GM19193 (cell line): ENCODE results near the gene FAM20C.

Experiments
- POLR2A ChIP-seq: IDR thresholded peaks from 4 replicates; pipeline ENCODE4 v1.6.1; 2011; ENCODE audit not compliant: insufficient read depth, insufficient read length; ENCODE audit errors: extremely low read depth

Gene FAM20C

DNA sequence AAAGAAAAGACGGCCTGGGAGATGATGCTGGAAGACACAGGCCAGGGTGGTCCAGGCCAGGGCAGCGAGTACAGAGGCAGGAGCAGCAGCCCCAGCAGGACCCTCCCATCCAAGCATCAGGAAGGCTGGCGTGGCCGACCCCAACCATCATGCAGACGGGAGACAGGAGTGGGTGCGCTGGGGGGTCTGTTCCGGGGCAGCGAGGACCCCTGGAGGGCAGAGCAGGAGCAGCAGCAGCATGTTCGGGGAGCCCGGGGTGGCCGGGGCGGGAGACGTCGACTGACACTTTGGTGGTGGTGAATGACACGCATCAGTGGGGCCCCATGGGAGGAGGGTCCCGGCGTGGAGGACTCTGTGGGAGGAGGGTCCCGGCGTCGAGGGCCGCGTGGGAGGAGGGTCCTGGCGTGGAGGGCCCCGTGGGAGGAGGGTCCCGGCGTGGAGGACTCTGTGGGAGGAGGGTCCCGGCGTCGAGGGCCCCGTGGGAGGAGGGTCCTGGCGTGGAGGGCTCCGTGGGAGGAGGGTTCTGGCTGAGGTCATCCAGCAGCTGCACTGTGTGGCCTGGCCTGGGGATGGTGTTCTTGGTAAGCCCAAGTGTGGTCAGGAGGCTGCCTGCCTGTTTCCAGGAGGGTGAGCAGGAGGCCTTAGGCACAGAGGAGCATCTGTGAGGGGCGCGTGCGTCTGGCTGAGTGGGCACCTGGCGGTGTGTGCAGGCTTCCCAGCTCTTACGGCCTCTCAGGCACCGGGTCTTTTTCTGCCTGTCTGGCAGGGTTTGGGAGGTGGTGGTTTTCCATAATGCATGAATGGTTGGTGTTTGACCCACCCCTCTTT lies 38.9 kb downstream of the FAM20C start:
- no peak for TF ChIP-seq POLR2A

DNA sequence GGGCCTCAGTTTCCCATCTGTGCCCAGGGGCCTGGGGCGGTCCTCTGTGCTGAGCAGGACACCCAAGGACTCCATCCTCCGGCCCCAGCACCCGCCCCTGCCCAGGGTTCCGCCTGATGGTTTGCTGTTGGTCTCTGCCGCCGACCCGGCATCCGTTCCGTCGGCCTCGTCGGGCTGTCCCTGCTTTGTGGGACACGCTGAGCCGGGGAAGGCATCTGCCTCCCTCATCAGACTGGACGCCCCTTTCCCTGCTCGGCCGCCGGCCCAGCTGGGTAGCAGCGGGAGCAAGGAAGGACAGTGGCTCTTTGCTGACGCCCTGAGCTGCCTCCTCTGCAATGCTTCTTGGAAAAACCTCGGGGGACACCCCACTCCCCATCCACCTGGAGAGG lies 39.5 kb downstream of the FAM20C start:
- TF ChIP-seq POLR2A = no peak

DNA sequence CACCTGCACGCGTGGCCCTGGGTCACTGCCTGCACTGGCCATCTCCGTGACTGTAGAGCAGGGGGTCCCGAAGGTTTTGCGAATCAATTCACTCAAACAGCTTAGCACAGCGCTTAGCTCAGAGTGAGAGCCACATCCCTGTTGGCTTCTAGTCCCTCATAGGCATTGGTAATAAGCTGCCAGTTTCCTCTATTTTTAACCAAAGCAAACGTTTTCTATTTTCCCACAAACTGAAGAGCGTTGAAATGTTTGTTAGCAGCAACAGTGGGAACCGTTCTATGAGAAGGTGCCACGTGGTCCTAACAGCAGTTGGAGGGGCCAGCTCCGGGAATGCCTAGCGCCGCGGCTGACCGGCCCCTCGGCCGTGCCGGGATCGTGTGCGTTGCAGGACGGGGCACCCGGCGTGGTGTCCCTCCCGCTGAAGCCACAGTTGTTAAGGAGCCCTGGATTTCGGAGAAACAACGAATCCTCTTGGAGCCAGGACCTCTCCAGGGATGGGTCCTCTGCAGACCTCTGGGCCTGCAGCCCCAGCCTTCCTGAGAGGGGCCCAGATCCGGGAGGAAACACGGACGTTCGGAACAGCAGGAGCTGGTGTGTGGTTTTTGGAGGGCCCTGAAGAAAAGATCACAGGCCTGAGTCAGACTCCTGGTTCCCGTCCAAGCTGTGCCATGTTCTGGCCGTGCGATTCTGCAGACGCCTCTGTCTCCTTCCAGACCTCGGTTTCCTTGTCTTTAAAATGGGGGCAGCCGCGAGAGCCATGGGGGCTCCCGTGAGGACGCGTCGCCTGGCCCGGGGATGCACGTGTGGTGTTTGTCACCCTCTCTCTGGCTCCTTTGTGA lies 40.3 kb downstream of the FAM20C start:
- no peak for TF ChIP-seq POLR2A

DNA sequence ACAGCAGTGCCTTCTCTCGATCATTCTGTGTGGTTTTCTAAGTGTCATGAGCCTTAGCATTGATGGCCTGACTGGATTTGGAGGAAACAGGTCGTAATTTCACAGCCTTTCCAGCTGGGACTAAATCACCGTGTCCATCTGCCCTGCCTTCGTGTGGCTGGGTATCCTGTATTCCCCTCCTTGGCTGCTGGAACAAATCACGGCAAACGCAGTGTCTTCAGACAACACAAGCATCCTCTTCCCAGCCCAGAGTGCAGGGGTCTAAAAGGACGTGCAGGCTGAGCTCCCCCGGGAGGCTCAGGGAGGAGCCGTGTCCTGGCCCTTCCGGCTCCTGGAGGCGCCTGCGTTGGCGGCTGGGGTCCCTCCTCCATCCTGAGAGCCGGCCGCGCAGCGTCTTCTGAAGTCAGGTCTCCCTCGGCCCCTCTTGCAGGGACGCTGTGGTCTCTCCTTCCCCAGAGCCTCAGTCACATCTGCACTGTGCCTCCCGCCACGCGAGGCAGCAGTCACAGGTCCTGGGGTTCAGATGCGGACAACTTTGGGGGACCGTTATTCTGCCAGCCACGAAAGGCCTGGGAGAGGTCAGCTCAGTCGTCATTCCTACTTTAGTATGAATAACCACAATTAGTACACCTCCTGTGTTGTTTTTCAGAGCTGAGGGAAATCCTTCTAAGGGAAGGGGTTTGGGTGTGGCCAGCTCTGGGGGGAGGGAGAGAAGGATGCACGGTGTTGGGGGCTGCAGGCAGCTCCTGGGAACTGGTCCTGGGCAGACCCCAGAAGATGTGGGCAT lies 41.1 kb downstream of the FAM20C start:
- no peak for TF ChIP-seq POLR2A

- TF ChIP-seq POLR2A = no peak
Measured at GRCh38 chr7:234051-234707, 41.8 kb downstream of the FAM20C start.

- TF ChIP-seq POLR2A = no peak
Measured at GRCh38 chr7:234708-235553, 42.6 kb downstream of the FAM20C start.

GRCh38 chr7:235576-236395 lies 43.4 kb downstream of the FAM20C start:
- TF ChIP-seq POLR2A = no peak

DNA sequence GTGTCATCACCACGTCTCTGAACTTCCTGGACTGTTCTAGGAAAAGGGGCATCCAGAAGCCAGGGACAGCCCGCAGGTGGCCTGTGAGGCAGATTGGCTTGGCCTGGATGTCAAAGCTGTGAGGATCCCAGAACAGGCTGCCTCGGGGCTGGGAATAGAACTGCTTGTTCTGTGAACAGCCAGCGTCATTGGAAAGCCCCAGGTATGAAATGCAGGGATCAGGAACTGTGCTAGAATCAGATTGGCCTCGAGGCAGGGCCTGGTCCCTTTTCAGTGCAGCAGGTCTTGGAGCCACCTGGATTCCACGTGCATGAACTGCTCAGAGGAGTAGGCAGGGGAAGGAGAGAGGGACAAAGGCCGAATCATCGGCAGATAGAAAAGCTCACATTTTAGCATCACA lies 44.6 kb downstream of the FAM20C start:
- no peak for TF ChIP-seq POLR2A

- no peak for TF ChIP-seq POLR2A
Measured at GRCh38 chr7:237385-237784, 45.0 kb downstream of the FAM20C start.

GRCh38 chr7:240146-240676 lies 47.8 kb downstream of the FAM20C start:
- no peak for TF ChIP-seq POLR2A

- TF ChIP-seq POLR2A = no peak
Measured at GRCh38 chr7:240887-241421, 48.6 kb downstream of the FAM20C start.

DNA sequence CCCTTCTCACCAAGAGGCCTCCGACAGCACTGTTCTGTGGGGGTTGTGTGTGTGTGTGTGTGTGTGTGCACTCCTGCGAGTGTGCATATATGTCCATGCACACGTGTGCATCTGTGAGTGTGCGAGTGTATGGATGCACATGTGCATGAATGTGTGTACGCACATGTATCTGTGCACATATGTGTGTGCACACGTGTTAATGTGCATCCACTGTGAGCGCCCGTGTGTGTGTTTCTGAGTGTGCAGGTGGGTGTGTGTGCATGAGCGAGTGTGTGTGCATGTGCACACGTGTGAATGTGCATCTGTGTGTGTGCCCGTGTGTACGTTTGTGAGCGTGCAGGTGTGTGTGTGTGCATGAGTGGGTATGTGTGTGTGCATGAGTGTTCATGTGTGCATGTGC lies 49.1 kb downstream of the FAM20C start:
- no peak for TF ChIP-seq POLR2A
